Heart right ventricle (tissue), 16 donors: ENCODE results near the gene DRD4. TPM values are rescaled to one million over a fixed set of nuclear protein-coding genes. Genes with fewer than 3 reads are reported as not detected.

Experiments used
- ATAC-seq, 8 donors: fragments of 200-7000 bp; cut with Tn5 transposase; one replicate each; pipeline ENCODE4 v1.9.1; 2020; ENCODE audit warnings: mild to moderate bottlenecking in 8 of 8, moderate library complexity in 8 of 8, moderate number of reproducible peaks in 1 of 8
- DNase-seq, 2 donors: peaks; one replicate each; pipeline ENCODE4 v3.0.0-alpha.2; 2020
- H3K27ac ChIP-seq, 10 donors: fragments of 200-600 bp; sonication (generic) in 2 of 10; one replicate each; pipeline versions ENCODE4 v1.5.0 to v1.8.0; 2020 to 2022; ENCODE audit warnings: mild to moderate bottlenecking in 3 of 10
- H3K27me3 ChIP-seq, 7 donors: fragments of 200-600 bp; one replicate each; pipeline ENCODE4 v1.8.0; 2021 to 2022; ENCODE audit warnings: mild to moderate bottlenecking in 2 of 7
- H3K36me3 ChIP-seq, 9 donors: fragments of 200-600 bp; sonication (generic) in 1 of 9; one replicate each; pipeline versions ENCODE4 v1.5.0 to v1.8.0; 2020 to 2022; ENCODE audit warnings: mild to moderate bottlenecking in 2 of 9
- H3K4me1 ChIP-seq, 9 donors: fragments of 200-600 bp; sonication (generic) in 1 of 9; one replicate each; pipeline versions ENCODE4 v1.5.0 to v1.8.0; 2020 to 2022; ENCODE audit warnings: mild to moderate bottlenecking in 4 of 9
- H3K4me3 ChIP-seq, 10 donors: fragments of 200-600 bp; sonication (generic) in 2 of 10; one replicate each; pipeline versions ENCODE4 v1.5.0 to v1.8.0; 2020 to 2022; ENCODE audit warnings: mild to moderate bottlenecking in 7 of 10, moderate library complexity in 2 of 10
- H3K9me3 ChIP-seq, 11 donors: fragments of 200-600 bp in 10 of 11; sonication (generic) in 2 of 11; one replicate each; pipeline versions ENCODE4 v1.5.0 to v1.8.0; 2013 to 2022; ENCODE audit warnings: mild to moderate bottlenecking in 2 of 11, control low read depth in 1 of 11, moderate library complexity in 1 of 11
- WGBS, 2 donors: extraction: QIAGEN DNeasy Blood & Tissue Kit; methylation state at CpG; one replicate each; pipeline ENCODE4 v1.1.7; 2013; ENCODE audit warnings: inconsistent platforms in 1 of 2; 5-methylcytosine and 5-hydroxymethylcytosine counted together
- intact Hi-C, 10 donors: fragments of 100-400 bp; cut with DNase I; formaldehyde crosslinking; loops; one replicate each; pipeline versions ENCODE4 v1.11.1 to v1.14.2; 2022
- polyA plus RNA-seq, 2 donors: library from polyadenylated mRNA; stranded (reverse); fragments of 200-250 nt; gene quantifications; one replicate each; pipeline ENCODE4 v1.2.3, GENCODE V29; 2013
- total RNA-seq, 10 donors: library from RNA; stranded (reverse); fragmentation: NEBNext Ultra II Directional in 3 of 10; extraction: Animal tissue kit (Norgen Biotek cat#: 25700) in 3 of 10; gene quantifications; one replicate each; pipeline versions ENCODE4 v1.2.1 to v1.2.4, GENCODE V29; 2021 to 2023
- TF ChIP-seq, protein P1 (sequence below), 9 donors: fragments of 200-600 bp; sonication (generic) in 2 of 9; IDR thresholded peaks; one replicate each; pipeline versions ENCODE4 v1.5.0 to v1.8.0; 2021 to 2022; ENCODE audit warnings: antibody characterized with exemption in 9 of 9, mild to moderate bottlenecking in 5 of 9, moderate library complexity in 1 of 9
- donor health status: Arrhythmogenic right ventricular cardiomyopathy.
- donor health status: ischemic (EF 13 %, LVEDD 7.1; RV severe dilation, severe dysfunction).
- donor health status: healthy with polysubstance abuse.
- donor health status: DM: no; HTN: yes; CAD: no.
- donor health status: DM: no; HTN: no; CAD: no.
- donor health status: ischemic (EF 25% LVEDD 6.9; RV normal size, moderate dysfunction).
- donor health status: ischemic (EF 25% LVEDD 5.7; RV mildly dilated, moderate dysfunction).
- donor health status: healthy.
- donor health status: DM: yes; HTN: yes; CAD: no.
- donor health status: Ischemic cardiomyopathy.
- donor health status: ischemic (EF 35%, LVEDD 5.7; RV mildly dilated, moderate dysfunction).
- donor health status: nonischemic (EF 11% LVEDD 7.7; RV severe dilation, severe dysfunction).
- donor health status: DM: yes; HTN: yes; CAD: no.
- donor health status: PGD.
- donor health status: ischemic (EF 29% LVEDD 5.4; RV normal size, mild dysfunction).
- donor health status: nonischemic (EF 23%, LVEDD 6.1; RV moderate dilation, normal function).

The DRD4 gene
- total and polyA plus RNA-seq, 12 donors: 0.09 to 0.72 (median 0.49) TPM; not detected in 5

DNA sequence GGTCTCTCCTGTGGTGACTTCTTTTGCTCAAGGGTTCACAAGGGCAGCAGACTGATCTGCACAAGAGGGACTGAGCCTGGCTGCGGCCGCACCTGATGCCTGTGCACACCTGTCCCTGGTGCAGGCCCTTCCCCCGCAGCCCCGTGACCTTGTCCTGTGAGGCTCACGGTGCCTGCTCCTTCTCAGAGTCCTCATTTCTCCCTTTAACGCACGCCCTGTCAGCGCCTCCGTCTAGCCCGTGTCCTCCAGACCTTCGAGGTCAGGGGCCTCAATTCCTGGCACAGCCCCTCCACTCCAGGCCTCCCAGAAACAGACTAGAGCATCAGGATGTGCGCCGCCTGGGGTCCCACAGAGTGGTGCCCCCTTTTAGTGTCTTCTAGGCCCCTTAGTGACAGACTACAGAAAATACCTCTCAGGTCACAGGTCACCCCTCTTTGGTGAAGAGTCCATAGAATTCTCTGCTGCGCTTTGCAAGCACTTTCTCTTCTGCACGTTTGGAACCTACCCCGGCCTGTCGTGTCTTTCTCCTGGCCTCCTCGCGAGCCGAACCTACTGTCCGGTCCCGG lies 1.0 kb upstream of the DRD4 start:
- 67 to 69% methylated on average over 22 of the region's 22 CpGs for WGBS, 2 donors
- Histone ChIP-seq H3K4me3 (no peak overlapping the region), H3K27ac (no peak overlapping the region), H3K36me3 (no peaks in the 10 kb centered on the region), H3K9me3 (no peaks in the 10 kb centered on the region), H3K27me3 (peaks cover 19 to 51% (median 40%) of the 10 kb centered on the region in 7 donors), H3K4me1 (peaks cover 4 to 30% (median 24%) of the 10 kb centered on the region in 9 donors)
- intact Hi-C loops: no loop called here
- DNase-seq (no peak), ATAC-seq (no peak)
- TF ChIP-seq, protein P1, sequence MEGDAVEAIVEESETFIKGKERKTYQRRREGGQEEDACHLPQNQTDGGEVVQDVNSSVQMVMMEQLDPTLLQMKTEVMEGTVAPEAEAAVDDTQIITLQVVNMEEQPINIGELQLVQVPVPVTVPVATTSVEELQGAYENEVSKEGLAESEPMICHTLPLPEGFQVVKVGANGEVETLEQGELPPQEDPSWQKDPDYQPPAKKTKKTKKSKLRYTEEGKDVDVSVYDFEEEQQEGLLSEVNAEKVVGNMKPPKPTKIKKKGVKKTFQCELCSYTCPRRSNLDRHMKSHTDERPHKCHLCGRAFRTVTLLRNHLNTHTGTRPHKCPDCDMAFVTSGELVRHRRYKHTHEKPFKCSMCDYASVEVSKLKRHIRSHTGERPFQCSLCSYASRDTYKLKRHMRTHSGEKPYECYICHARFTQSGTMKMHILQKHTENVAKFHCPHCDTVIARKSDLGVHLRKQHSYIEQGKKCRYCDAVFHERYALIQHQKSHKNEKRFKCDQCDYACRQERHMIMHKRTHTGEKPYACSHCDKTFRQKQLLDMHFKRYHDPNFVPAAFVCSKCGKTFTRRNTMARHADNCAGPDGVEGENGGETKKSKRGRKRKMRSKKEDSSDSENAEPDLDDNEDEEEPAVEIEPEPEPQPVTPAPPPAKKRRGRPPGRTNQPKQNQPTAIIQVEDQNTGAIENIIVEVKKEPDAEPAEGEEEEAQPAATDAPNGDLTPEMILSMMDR (IDR thresholded peaks at IDR 0.05): no peak

DNA sequence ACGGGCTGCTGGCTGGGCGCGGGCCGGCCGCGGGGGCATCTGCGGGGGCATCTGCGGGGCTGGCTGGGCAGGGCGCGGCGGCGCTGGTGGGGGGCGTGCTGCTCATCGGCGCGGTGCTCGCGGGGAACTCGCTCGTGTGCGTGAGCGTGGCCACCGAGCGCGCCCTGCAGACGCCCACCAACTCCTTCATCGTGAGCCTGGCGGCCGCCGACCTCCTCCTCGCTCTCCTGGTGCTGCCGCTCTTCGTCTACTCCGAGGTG lies 194 bp downstream of the DRD4 start:
- H3K36me3 ChIP-seq: peaks cover 0 to 11% (median 0%) of the 10 kb centered on the region in 9 donors
- H3K4me1 ChIP-seq: peaks cover 4 to 30% (median 24%) of the 10 kb centered on the region in 9 donors
- H3K4me3 ChIP-seq: peak overlapping the region in 7 of 10 donors; percentile 14 to 42 (median 26)
- intact Hi-C loops: no loop called here
- no peak overlapping the region for H3K27ac ChIP-seq
- peaks cover 19 to 53% (median 40%) of the 10 kb centered on the region in 7 donors for H3K27me3 ChIP-seq
- ATAC-seq (no peak), DNase-seq (no peak)
- TF ChIP-seq, protein P1 (IDR thresholded peaks at IDR 0.05): no peak
- WGBS, 2 donors: 2 to 3% methylated on average over 22 to 34 of the region's 34 CpGs
- no peaks in the 10 kb centered on the region for H3K9me3 ChIP-seq

DNA sequence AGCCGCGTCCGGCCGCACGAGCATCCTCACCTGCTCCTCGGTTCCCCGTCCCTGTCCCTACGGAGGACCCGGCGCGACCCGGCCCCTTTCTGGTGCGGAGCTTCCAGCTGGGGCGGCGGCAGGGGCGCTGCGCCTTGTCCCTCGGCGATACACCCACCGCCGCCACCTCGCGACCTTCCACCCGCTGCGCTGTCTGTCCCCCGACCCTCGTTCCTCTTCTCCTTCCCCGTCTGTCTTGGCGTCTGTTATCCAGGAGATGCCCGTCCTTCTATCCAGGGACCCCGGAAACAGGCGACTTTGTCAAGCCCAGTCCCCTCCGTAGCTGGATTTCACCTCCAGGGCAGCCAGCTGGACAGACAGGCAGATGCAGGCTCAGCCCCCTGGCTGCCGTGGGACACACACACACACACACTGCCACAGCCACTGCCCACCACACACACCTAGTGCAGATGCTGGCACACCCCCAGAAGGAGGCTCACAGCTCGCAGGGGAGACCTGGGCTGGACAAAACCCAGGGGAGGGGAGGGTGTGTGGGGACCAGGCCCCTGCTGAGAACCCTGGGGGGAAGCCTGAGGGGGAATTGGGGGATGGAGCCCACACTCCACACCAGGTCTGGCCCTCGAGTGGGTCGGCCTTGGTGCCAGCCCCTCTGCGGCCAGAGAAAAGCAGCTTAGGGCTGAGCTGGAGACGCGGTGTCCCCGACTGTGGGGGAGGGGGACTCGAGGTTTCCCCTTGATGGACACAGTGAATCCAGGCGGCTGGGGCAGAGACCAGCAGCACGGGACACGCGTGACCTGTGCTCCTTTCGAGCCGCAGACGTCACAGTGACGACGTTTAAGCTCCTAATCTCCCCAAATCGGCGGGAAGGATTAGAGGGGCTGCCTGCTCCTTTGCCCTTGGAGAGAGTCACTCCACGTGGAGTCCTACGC lies 788 bp downstream of the DRD4 start:
- Histone ChIP-seq H3K36me3 (peaks cover 0 to 12% (median 0%) of the 10 kb centered on the region in 9 donors), H3K27me3 (peaks cover 19 to 53% (median 40%) of the 10 kb centered on the region in 7 donors), H3K27ac (no peak overlapping the region), H3K4me3 (peak overlapping the region in 7 of 10 donors; percentile 14 to 42 (median 26)), H3K4me1 (peaks cover 4 to 30% (median 24%) of the 10 kb centered on the region in 9 donors), H3K9me3 (no peaks in the 10 kb centered on the region)
- DNase-seq: no peak
- TF ChIP-seq, protein P1 (IDR thresholded peaks at IDR 0.05): no peak
- 22 to 24% methylated on average over 54 to 55 of the region's 55 CpGs for WGBS, 2 donors
- intact Hi-C loops: no loop called here
- ATAC-seq: no peak

DNA sequence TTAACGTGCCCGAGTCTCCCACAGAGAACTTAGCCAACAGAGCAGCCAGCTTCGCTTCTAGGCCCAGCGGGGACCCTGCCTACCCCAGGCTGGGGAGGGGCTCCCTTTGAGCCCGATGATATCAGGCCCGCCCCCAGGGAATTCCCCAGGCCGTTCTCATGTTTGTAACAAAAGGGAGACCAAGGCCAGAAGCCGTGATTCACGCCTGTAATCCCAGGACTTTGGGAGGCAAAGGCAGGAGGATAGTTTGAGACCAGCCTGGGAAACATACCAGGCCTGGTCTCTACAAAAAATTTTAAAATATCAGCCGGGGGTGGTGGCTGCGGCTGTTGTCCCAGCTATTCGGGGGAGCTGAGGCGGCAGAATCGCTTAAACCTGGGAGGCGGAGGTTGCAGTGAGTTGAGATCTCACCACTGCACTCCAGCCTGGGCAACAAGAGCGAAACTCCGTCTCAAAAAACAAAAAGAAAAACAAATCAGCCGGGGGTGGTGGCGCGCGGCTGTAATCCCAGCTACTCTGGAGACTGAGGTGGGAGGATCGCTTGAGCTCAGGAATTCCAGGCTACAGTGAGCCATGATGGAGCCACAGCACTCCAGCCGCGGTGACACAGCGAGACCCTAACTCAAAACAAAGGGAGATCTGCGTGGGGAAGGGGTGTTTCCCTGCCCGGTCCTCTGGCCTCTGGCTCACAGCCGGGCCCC lies 1.7 kb downstream of the DRD4 start:
- H3K36me3 ChIP-seq: peaks cover 0 to 20% (median 6%) of the 10 kb centered on the region in 9 donors
- intact Hi-C loops: loop anchor here in 1 of 10 donors (1.0 kb wide), 1 partner anchor 33 kb away; no protein-coding TSS in a partner anchor
- DNase-seq: no peak

More for the DNA sequence above, 1.7 kb downstream of the DRD4 start:
- peaks cover 4 to 30% (median 24%) of the 10 kb centered on the region in 9 donors for H3K4me1 ChIP-seq
- 32% methylated on average over 28 of the region's 28 CpGs for WGBS, 2 donors
- no peaks in the 10 kb centered on the region for H3K9me3 ChIP-seq
- H3K27me3 ChIP-seq: peaks cover 19 to 53% (median 40%) of the 10 kb centered on the region in 7 donors
- H3K4me3 ChIP-seq: no peak overlapping the region
- no peak for ATAC-seq
- H3K27ac ChIP-seq: no peak overlapping the region
- TF ChIP-seq, protein P1 (IDR thresholded peaks at IDR 0.05): no peak
